Common myeloid progenitor, CD34-positive (primary cell): Measurements from ENCODE around the gene ANGPTL2.

Experiments used
- CTCF ChIA-PET: fragments of 350-600 bp; sonication (Branson Sonifier 250); formaldehyde crosslinking; loops from one replicate; lab custom pipeline; 2021; ENCODE audit warnings: antibody characterized with exemption; lab: Charles Lee
- POLR2A ChIA-PET: fragments of 350-600 bp; sonication (Branson Sonifier 250); formaldehyde crosslinking; loops from one replicate; lab custom pipeline; 2021; ENCODE audit warnings: antibody characterized with exemption; lab: Charles Lee
- DNase-seq, 3 donors: peaks; one replicate each; pipeline versions ENCODE4 v3.0.0 to v3.0.0-alpha.2; 2013
- H3K27ac ChIP-seq, 2 experiments: 1 replicate in 1 of 2; 2 replicates in 1 of 2; pipeline ENCODE4 v1.7.0; 2013; ENCODE audit warnings: inconsistent platforms in 2 of 2, low read length in 2 of 2, mild to moderate bottlenecking in 2 of 2, low read depth in 1 of 2, moderate library complexity in 1 of 2; ENCODE audit not compliant: severe bottlenecking in 2 of 2, insufficient read depth in 1 of 2, poor library complexity in 1 of 2
- H3K27me3 ChIP-seq, 5 experiments: replicated peaks in 2 of 5; 1 replicate in 3 of 5; 2 replicates in 2 of 5; pipeline versions ENCODE4 v1.6.1 to v1.7.0; 2013; ENCODE audit warnings: low read length in 4 of 5, mild to moderate bottlenecking in 2 of 5, moderate library complexity in 2 of 5, inconsistent platforms in 1 of 5; ENCODE audit not compliant: insufficient read depth in 5 of 5, control insufficient read depth in 4 of 5
- H3K36me3 ChIP-seq, 4 experiments: 1 replicate in 2 of 4; 2 replicates in 2 of 4; pipeline versions ENCODE4 v1.6.1 to v1.7.0; 2013; ENCODE audit warnings: low read length in 3 of 4, control low read depth in 1 of 4, mild to moderate bottlenecking in 1 of 4; ENCODE audit not compliant: control insufficient read depth in 4 of 4, insufficient read depth in 4 of 4
- H3K4me1 ChIP-seq, 4 experiments: 1 replicate in 3 of 4; 2 replicates in 1 of 4; pipeline versions ENCODE4 v1.6.1 to v1.7.1; 2013; ENCODE audit warnings: low read length in 3 of 4, mild to moderate bottlenecking in 3 of 4, control low read depth in 1 of 4, inconsistent platforms in 1 of 4, moderate library complexity in 1 of 4; ENCODE audit not compliant: control insufficient read depth in 4 of 4, insufficient read depth in 4 of 4; ENCODE audit errors: control extremely low read depth in 1 of 4
- H3K4me3 ChIP-seq, 7 experiments: 1 replicate in 4 of 7; 2 replicates in 3 of 7; pipeline versions ENCODE4 v1.5.1 to v1.7.0; 2013; ENCODE audit warnings: mild to moderate bottlenecking in 7 of 7, low read length in 6 of 7, moderate library complexity in 6 of 7, inconsistent platforms in 2 of 7, low read depth in 2 of 7, control low read depth in 1 of 7; ENCODE audit not compliant: insufficient read depth in 4 of 7, control insufficient read depth in 1 of 7; ENCODE audit errors: extremely low read depth in 1 of 7
- H3K9me3 ChIP-seq, 5 experiments: 1 replicate in 4 of 5; 2 replicates in 1 of 5; pipeline versions ENCODE4 v1.6.1 to v1.7.1; 2013; ENCODE audit warnings: low read length in 4 of 5, mild to moderate bottlenecking in 2 of 5, inconsistent platforms in 1 of 5, low read depth in 1 of 5, moderate library complexity in 1 of 5; ENCODE audit not compliant: control insufficient read depth in 4 of 5, insufficient read depth in 2 of 5; ENCODE audit errors: control extremely low read depth in 1 of 5
- WGBS: methylation state at CpG from one replicate; pipeline ENCODE4 v1.1.5; 2013; ENCODE audit not compliant: insufficient coverage; 5-methylcytosine and 5-hydroxymethylcytosine counted together

ANGPTL2 gene

DNA sequence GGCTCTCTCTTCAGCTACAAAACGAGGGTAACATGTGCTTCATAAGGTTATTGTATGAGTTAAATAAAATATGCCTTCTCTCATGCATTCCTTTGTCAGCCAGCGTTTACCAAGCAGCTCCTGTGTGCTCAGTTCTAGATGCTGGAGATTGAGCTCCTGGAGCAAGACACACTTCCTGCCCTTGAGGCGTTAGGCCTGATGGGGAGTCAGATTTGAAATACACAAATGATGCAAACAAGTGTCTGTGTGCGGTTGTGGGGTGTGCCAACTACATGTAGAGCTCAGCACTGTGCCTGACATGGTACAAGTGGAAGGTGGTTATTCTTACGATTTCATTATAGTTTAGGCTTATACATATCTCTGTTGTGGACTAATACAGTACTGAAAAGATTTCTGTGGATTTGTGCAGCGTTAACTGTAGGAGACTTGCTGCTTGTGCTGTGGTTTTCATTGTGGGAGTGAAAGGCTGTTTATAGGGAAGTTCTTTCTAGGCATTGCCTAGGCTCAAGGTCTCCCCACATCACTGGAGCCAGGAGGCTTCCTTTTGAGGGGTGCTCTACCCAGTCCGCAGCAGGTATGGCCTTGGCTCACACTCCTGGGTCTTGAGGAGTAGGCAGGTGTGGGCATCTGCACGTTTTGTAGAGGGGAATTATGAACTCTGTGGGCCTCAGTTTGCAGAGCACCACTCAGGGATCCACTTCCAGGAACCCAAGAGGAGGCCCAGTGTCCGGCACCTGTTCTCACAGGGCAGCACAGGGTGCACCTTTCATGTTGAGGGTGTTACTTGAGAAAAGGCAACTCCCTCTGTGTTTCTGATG, 39.8 kb upstream of the ANGPTL2 start:
- no peaks in the 10 kb centered on the region for H3K36me3 ChIP-seq
- no peak overlapping the region for H3K4me3 ChIP-seq
- peaks cover 0 to 5% (median 0%) of the 10 kb centered on the region in 4 experiments for H3K4me1 ChIP-seq
- ChIA-PET POLR2A (no interaction called here), CTCF (interaction anchor here (1.0 to 1.4 kb wide), 2 partner anchors 35 to 223 kb away, joined by 4 read pairs; no protein-coding TSS in a partner anchor)
- no peaks in the 10 kb centered on the region for H3K9me3 ChIP-seq
- DNase-seq, result peak in 1 of 3 donors; percentile 15
- no peak overlapping the region for H3K27ac ChIP-seq
- H3K27me3 ChIP-seq, result peaks cover 0 to 2% (median 1%) of the 10 kb centered on the region in 5 experiments
- WGBS, result 66% methylated on average over 8 of the region's 9 CpGs

GRCh38 chr9:127161081-127161624, 38.7 kb upstream of the ANGPTL2 start:
- no peak for DNase-seq
- WGBS, result 100% methylated on average over 3 of the region's 9 CpGs
- CTCF ChIA-PET, result interaction anchor here (1.4 kb wide), 1 partner anchor 221 kb away, joined by 4 read pairs; no protein-coding TSS in a partner anchor
- POLR2A ChIA-PET, result no interaction called here
- H3K27me3 ChIP-seq, result peaks cover 0 to 2% (median 0%) of the 10 kb centered on the region in 5 experiments
- no peak overlapping the region for H3K27ac ChIP-seq
- no peaks in the 10 kb centered on the region for H3K36me3 ChIP-seq
- H3K9me3 ChIP-seq, result no peaks in the 10 kb centered on the region
- H3K4me3 ChIP-seq, result no peak overlapping the region
- H3K4me1 ChIP-seq, result peaks cover 0 to 5% (median 0%) of the 10 kb centered on the region in 4 experiments

- Histone ChIP-seq H3K4me3 (no peak overlapping the region), H3K9me3 (no peaks in the 10 kb centered on the region), H3K27me3 (peaks cover 0 to 2% (median 0%) of the 10 kb centered on the region in 5 experiments), H3K36me3 (no peaks in the 10 kb centered on the region), H3K27ac (no peak overlapping the region), H3K4me1 (peaks cover 0 to 5% (median 0%) of the 10 kb centered on the region in 4 experiments)
- CTCF ChIA-PET, result no interaction called here
- POLR2A ChIA-PET, result no interaction called here
- no peak for DNase-seq
- WGBS, result 86% methylated on average over 9 of the region's 10 CpGs
Observed at GRCh38 chr9:127159949-127160610, 37.6 kb upstream of the ANGPTL2 start.

GRCh38 chr9:127159325-127159801, 36.9 kb upstream of the ANGPTL2 start:
- Histone ChIP-seq H3K27me3 (peaks cover 0 to 2% (median 0%) of the 10 kb centered on the region in 5 experiments), H3K27ac (no peak overlapping the region), H3K4me1 (peaks cover 0 to 5% (median 0%) of the 10 kb centered on the region in 4 experiments), H3K4me3 (no peak overlapping the region), H3K36me3 (no peaks in the 10 kb centered on the region), H3K9me3 (no peaks in the 10 kb centered on the region)
- CTCF ChIA-PET, result interaction anchor here (0.7 kb wide), 1 partner anchor 219 kb away, joined by 3 read pairs; no protein-coding TSS in a partner anchor
- WGBS, result 95% methylated on average over 2 of the region's 5 CpGs
- DNase-seq, result no peak
- POLR2A ChIA-PET, result no interaction called here

DNA sequence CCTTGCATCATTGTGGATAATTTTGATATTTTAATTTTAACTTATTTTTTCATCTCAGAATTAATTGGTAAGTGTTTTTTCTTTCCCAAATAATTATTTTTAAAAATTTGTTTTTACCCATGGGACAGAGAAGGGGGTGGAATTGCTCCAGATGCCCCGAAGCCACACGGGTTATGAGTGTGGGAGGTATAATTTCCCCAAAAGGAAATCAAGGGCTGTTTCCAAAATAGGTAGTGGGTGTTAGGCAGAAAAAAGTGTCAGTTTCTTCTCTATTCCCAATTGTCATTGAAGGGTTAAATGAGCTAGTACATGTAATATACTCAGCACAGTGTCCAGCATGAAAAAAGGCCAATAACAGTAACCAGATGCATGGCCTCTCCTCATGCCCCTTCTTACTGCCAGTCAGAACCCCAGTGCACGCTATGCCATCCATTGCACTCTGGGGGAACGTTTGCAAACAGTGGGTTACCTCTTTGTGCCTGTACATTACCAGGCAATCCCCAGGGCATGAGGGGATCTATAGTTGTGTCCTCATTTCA, 36.4 kb upstream of the ANGPTL2 start:
- Histone ChIP-seq H3K9me3 (no peaks in the 10 kb centered on the region), H3K4me1 (peaks cover 0 to 5% (median 0%) of the 10 kb centered on the region in 4 experiments), H3K27me3 (peaks cover 0 to 2% (median 0%) of the 10 kb centered on the region in 5 experiments), H3K36me3 (no peaks in the 10 kb centered on the region), H3K27ac (no peak overlapping the region), H3K4me3 (no peak overlapping the region)
- no peak for DNase-seq
- ChIA-PET POLR2A (no interaction called here), CTCF (interaction anchor here (0.7 kb wide), 1 partner anchor 219 kb away, joined by 3 read pairs; no protein-coding TSS in a partner anchor)
- WGBS, result 94% methylated on average over 3 of the region's 4 CpGs

GRCh38 chr9:127155314-127155960, 33.0 kb upstream of the ANGPTL2 start:
- no peak for DNase-seq
- H3K4me1 ChIP-seq, result no peaks in the 10 kb centered on the region
- CTCF ChIA-PET, result interaction anchor here (1.3 to 1.7 kb wide), 2 partner anchors 11 to 20 kb away, joined by 3 read pairs; no protein-coding TSS in a partner anchor
- peaks cover 0 to 2% (median 0%) of the 10 kb centered on the region in 5 experiments for H3K27me3 ChIP-seq
- WGBS, result 100% methylated on average over 3 of the region's 5 CpGs
- H3K4me3 ChIP-seq, result no peak overlapping the region
- H3K9me3 ChIP-seq, result peaks cover 0 to 2% (median 0%) of the 10 kb centered on the region in 5 experiments
- no peak overlapping the region for H3K27ac ChIP-seq
- POLR2A ChIA-PET, result no interaction called here
- no peaks in the 10 kb centered on the region for H3K36me3 ChIP-seq
